GM12874 (cell line): ENCODE measurements around the gene LGALS14.

ENCODE experiments used
- CTCF ChIP-seq: IDR thresholded peaks from 2 replicates; pipeline ENCODE4 v1.5.1; 2011; ENCODE audit warnings: low read depth, mild to moderate bottlenecking, control low read depth, low read length, moderate library complexity; ENCODE audit not compliant: insufficient read depth

LGALS14 gene

GRCh38 chr19:39681416-39681815 lies 22.9 kb upstream of the LGALS14 start:
- no peak for TF ChIP-seq CTCF

GRCh38 chr19:39684267-39684666 lies 20.0 kb upstream of the LGALS14 start:
- no peak for TF ChIP-seq CTCF

- TF ChIP-seq CTCF = no peak
These were observed 17.5 kb upstream of the LGALS14 start for GRCh38 chr19:39686739-39687138.

GRCh38 chr19:39692166-39692565 lies 12.1 kb upstream of the LGALS14 start:
- no peak for TF ChIP-seq CTCF

GRCh38 chr19:39692822-39693221 lies 11.5 kb upstream of the LGALS14 start:
- no peak for TF ChIP-seq CTCF

GRCh38 chr19:39695759-39696158 lies 8.5 kb upstream of the LGALS14 start:
- TF ChIP-seq CTCF = no peak

GRCh38 chr19:39696387-39696786 lies 7.9 kb upstream of the LGALS14 start:
- TF ChIP-seq CTCF = no peak

GRCh38 chr19:39698535-39698934 lies 5.7 kb upstream of the LGALS14 start:
- TF ChIP-seq CTCF = no peak
